Pancreas (tissue), 10 donors: ENCODE measurements around the gene EMC10. TPM values are rescaled to one million over a fixed set of nuclear protein-coding genes. Genes with fewer than 3 reads are reported as not detected.

Source experiments
- ATAC-seq, 4 donors: fragments of 200-7000 bp; cut with Tn5 transposase; one replicate each; pipeline versions ENCODE4 v1.8.0 to v1.9.1; 2020; ENCODE audit warnings: mild to moderate bottlenecking in 4 of 4, moderate library complexity in 4 of 4
- DNase-seq, 6 donors: peaks; one replicate each; pipeline ENCODE4 v3.0.0-alpha.2; 2020
- FAIRE-seq: peaks from 2 replicates; lab custom pipeline; 2012; peaks lifted over from hg19 to GRCh38; lab: Jason Lieb, UNC
- H3K27ac ChIP-seq, 4 donors: fragments of 200-600 bp; sonication (generic); 1 replicate in 3 of 4; 2 replicates in 1 of 4; pipeline versions ENCODE4 v1.5.0 to v1.8.0; 2020
- H3K27me3 ChIP-seq, 4 donors: fragments of 200-600 bp; one replicate each; pipeline ENCODE4 v1.8.0; 2021
- H3K36me3 ChIP-seq, 3 donors: fragments of 200-600 bp; sonication (generic) in 1 of 3; one replicate each; pipeline versions ENCODE4 v1.5.0 to v1.8.0; 2020 to 2021
- H3K4me1 ChIP-seq, 3 donors: fragments of 200-600 bp; one replicate each; pipeline ENCODE4 v1.8.0; 2021
- H3K4me3 ChIP-seq, 4 donors: fragments of 200-600 bp; sonication (generic) in 2 of 4; one replicate each; pipeline versions ENCODE4 v1.5.0 to v1.8.0; 2020 to 2021
- H3K9me3 ChIP-seq, 4 donors: fragments of 200-600 bp; one replicate each; pipeline ENCODE4 v1.8.0; 2021
- CTCF ChIP-seq, 4 donors: fragments of 200-600 bp; sonication (generic) in 3 of 4; IDR thresholded peaks; one replicate each; pipeline versions ENCODE4 v1.5.0 to v1.8.0; 2021; ENCODE audit warnings: antibody characterized with exemption in 4 of 4
- WGBS, 2 donors: extraction: QIAGEN DNeasy Blood & Tissue Kit; methylation state at CpG; one replicate each; pipeline ENCODE4 v1.1.7; 2013; 5-methylcytosine and 5-hydroxymethylcytosine counted together
- intact Hi-C, 3 donors: fragments of 100-400 bp; cut with DNase I; formaldehyde crosslinking; loops; one replicate each; pipeline versions ENCODE4 v1.11.1 to v1.14.2; 2022
- polyA plus RNA-seq, 2 donors: library from polyadenylated mRNA; stranded (reverse); fragments of 200-250 nt; gene quantifications; one replicate each; pipeline ENCODE4 v1.2.3, GENCODE V29; 2013
- total RNA-seq, 6 donors: library from RNA; stranded (reverse); fragmentation: NEBNext Ultra II Directional in 4 of 6; extraction: Animal tissue kit (Norgen Biotek cat#: 25700) in 4 of 6; gene quantifications; one replicate each; pipeline versions ENCODE4 v1.2.1 to v1.2.4, GENCODE V29; 2021 to 2023
- donor health status: healthy with polysubstance abuse.
- donor health status: DM: no; HTN: no; CAD: no; lungs with moderate emphysema.
- donor health status: DM: no; HTN: no; CAD: no.
- donor health status: control.
- donor health status: control.
- donor health status: Bipolar disorder and iron deficiency.
- donor health status: DM: yes; HTN: yes; CAD: no.
- donor health status: DM: no; HTN: no; CAD: no.
- donor health status: DM: no; HTN: no; CAD: no.
- donor health status: DM: yes; HTN: yes; CAD: no.

The EMC10 gene
- total and polyA plus RNA-seq, 8 donors = 34.7 to 160 (median 69.9) TPM

DNA sequence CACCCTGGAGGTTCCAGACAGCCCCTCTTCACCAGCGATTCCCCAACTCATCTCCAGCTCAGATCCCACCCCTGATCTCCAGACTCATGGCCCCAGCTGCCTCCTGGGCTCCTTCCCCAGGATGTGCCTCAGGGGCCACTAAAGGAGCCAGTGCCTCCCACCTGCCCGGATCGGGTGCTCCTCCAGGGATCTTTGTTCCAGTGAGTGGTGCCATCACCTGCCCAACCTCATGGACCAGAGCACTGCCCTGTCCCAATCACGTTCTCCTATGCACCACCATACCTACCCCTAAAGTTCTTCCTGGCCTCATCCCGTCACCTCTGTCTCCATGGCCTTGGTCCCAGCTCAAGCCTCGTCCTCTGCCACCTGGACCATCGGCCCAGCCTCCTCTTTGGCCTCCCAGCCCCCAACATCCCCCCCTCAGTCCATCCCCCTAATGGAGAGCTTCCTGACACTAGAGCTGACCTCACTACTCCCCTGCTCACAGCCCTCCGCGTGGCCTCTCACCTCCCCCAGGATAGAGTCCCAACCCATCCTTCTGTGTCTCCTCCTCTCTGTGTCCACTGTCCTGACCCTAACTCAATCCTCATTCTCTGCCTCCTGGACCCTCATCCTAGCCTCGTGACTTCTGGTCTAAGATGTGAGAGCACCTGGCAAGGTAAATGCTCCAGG, 9.1 kb downstream of the EMC10 start:
- no peak overlapping the region for H3K27ac ChIP-seq
- no peak overlapping the region for H3K4me3 ChIP-seq
- DNase-seq (peak in 2 of 6 donors; percentile 25 to 42), ATAC-seq (no peak), FAIRE-seq (no peak)
- intact Hi-C loops = no loop called here
- 92% methylated on average over 10 of the region's 10 CpGs for WGBS, 2 donors
- H3K4me1 ChIP-seq = no peaks in the 10 kb centered on the region
- TF ChIP-seq CTCF (IDR thresholded peaks at IDR 0.05) = no peak
- H3K27me3 ChIP-seq = no peaks in the 10 kb centered on the region
- no peaks in the 10 kb centered on the region for H3K9me3 ChIP-seq
- H3K36me3 ChIP-seq = peaks cover 0 to 23% (median 13%) of the 10 kb centered on the region in 3 donors

GRCh38 chr19:50486823-50487515, 10.7 kb downstream of the EMC10 start:
- no peak overlapping the region for H3K27ac ChIP-seq
- no peak for FAIRE-seq
- no peak overlapping the region for H3K4me3 ChIP-seq
- no peaks in the 10 kb centered on the region for H3K9me3 ChIP-seq
- H3K27me3 ChIP-seq = no peaks in the 10 kb centered on the region
- peak in 2 of 4 donors; percentile 22 to 42 for TF ChIP-seq CTCF (IDR thresholded peaks at IDR 0.05)
- no peak for ATAC-seq
- H3K4me1 ChIP-seq = no peaks in the 10 kb centered on the region
- peak in 1 of 6 donors; percentile 62 for DNase-seq
- intact Hi-C loops = no loop called here
- H3K36me3 ChIP-seq = peaks cover 0 to 8% (median 7%) of the 10 kb centered on the region in 3 donors
- 76 to 84% methylated on average over 18 of the region's 18 CpGs for WGBS, 2 donors

GRCh38 chr19:50488389-50489194, 12.3 kb downstream of the EMC10 start:
- 59 to 63% methylated on average over 13 of the region's 13 CpGs for WGBS, 2 donors
- intact Hi-C loops = no loop called here
- FAIRE-seq (no peak), ATAC-seq (peak in 2 of 4 donors; percentile 18 to 40), DNase-seq (no peak)
- Histone ChIP-seq H3K4me3 (no peak overlapping the region), H3K27me3 (no peaks in the 10 kb centered on the region), H3K4me1 (no peaks in the 10 kb centered on the region), H3K27ac (no peak overlapping the region), H3K9me3 (no peaks in the 10 kb centered on the region), H3K36me3 (no peaks in the 10 kb centered on the region)
- TF ChIP-seq CTCF (IDR thresholded peaks at IDR 0.05) = no peak

DNA sequence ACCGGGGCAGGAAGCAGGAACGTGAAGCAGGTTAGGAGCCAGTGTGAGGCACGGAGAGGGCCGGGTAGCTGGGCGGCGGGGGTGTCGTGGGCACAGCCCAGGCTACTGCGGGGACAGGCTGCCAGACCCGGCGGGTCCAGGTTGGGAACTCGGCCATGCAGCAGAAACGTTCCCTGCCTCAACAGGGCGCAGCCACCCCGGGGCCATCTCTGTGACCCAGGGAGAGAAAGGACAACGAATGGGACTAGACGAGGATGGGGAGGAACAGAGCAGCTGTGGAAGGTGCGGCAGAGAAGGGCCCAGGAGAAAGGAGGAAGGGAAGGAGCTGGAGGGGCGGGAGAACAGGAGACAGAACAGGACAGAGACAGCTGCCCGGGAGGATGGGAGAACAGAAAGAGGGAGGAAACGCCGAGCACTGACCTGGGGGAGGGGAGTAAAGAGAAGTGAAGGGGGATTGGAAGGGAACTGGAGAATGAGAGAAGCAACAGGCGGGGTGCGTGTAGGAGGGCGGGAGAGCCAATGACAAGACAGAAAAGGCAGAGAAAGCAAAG, 13.2 kb downstream of the EMC10 start:
- WGBS, 2 donors = 70 to 71% methylated on average over 24 of the region's 24 CpGs
- Histone ChIP-seq H3K4me1 (no peaks in the 10 kb centered on the region), H3K4me3 (no peak overlapping the region), H3K36me3 (no peaks in the 10 kb centered on the region), H3K9me3 (no peaks in the 10 kb centered on the region), H3K27ac (no peak overlapping the region), H3K27me3 (no peaks in the 10 kb centered on the region)
- no peak for TF ChIP-seq CTCF (IDR thresholded peaks at IDR 0.05)
- DNase-seq (peak in 2 of 6 donors; percentile 45 to 50), ATAC-seq (peak in 1 of 4 donors; percentile 28), FAIRE-seq (no peak)
- intact Hi-C loops = no loop called here
